Fibroblast of mammary gland (primary cell): Measurements from ENCODE around the gene MFSD1.
A peak's percentile ranks its signal among the peaks of the same experiment; 100 is the strongest.

Experiments used
- DNase-seq: peaks from one replicate; pipeline ENCODE4 v3.0.0-alpha.2; 2010; ENCODE audit warnings: low read depth
- H3K4me3 ChIP-seq: 2 replicates; pipeline ENCODE4 v1.5.1; 2011; ENCODE audit warnings: low read depth, mild to moderate bottlenecking, low read length, moderate library complexity; ENCODE audit not compliant: control insufficient read depth
- CTCF ChIP-seq: conservative IDR thresholded peaks from 2 replicates; pipeline ENCODE4 v1.5.1; 2011; ENCODE audit warnings: low read depth, low read length, inconsistent platforms; ENCODE audit not compliant: control insufficient read depth, insufficient read depth

The MFSD1 gene

GRCh38 chr3:158801696-158802408, at the start of gene MFSD1:
Gene MFSD1, plus strand, starts transcription at chr3:158802054. Its CDS starts 99 bp downstream, at chr3:158802153.
- no peak for TF ChIP-seq CTCF
- H3K4me3 ChIP-seq, result peak within 1 kb of the TSS; percentile 94
- peak; percentile 92 for DNase-seq

GRCh38 chr3:158753854-158754253, 48.0 kb upstream of the MFSD1 start:
- no peak overlapping the region for H3K4me3 ChIP-seq
- no peak for DNase-seq
- no peak for TF ChIP-seq CTCF

GRCh38 chr3:158755421-158755820, 46.4 kb upstream of the MFSD1 start:
- no peak for TF ChIP-seq CTCF
- no peak for DNase-seq
- H3K4me3 ChIP-seq, result no peak overlapping the region

- DNase-seq, result no peak
- no peak for TF ChIP-seq CTCF
- H3K4me3 ChIP-seq, result no peak overlapping the region
Measured at GRCh38 chr3:158761350-158761749, 40.5 kb upstream of the MFSD1 start.

GRCh38 chr3:158762701-158763100, 39.2 kb upstream of the MFSD1 start:
- H3K4me3 ChIP-seq, result no peak overlapping the region
- peak; percentile 66 for DNase-seq
- TF ChIP-seq CTCF, result no peak

- no peak for DNase-seq
- TF ChIP-seq CTCF, result no peak
Measured at GRCh38 chr3:158763421-158763820, 38.4 kb upstream of the MFSD1 start.

More at GRCh38 chr3:158763421-158763820, 38.4 kb upstream of the MFSD1 start:
- no peak overlapping the region for H3K4me3 ChIP-seq
